ENCODE measurements around the gene CXXC4.

CXXC4 gene

DNA sequence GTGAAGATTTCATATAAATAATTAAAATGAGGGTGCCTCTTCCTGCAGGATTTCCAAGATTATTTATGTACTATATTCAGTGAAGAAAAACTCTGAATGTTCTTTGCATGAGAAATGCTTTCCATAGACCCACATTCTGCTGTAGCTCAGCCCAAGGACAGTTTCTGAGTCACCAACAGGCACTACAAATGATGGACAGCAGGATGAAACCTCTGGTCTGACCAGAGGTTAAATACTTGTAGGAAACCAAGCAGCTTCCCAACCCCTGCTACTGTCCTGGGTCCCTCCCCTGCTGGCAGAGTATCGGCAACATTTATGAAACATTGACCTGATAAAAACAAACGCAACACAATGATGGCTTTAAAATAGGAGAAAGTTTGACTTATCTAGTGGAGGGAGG is 73.1 kb downstream of the CXXC4 start:
- no peak for TF ChIP-seq POLR2A (IDR thresholded peaks at IDR 0.05; ENCODE audit: low read depth, low read length)
- FAIRE-seq (no peak), DNase-seq (ENCODE audit: insufficient read length, low spot score) (no peak)

DNA sequence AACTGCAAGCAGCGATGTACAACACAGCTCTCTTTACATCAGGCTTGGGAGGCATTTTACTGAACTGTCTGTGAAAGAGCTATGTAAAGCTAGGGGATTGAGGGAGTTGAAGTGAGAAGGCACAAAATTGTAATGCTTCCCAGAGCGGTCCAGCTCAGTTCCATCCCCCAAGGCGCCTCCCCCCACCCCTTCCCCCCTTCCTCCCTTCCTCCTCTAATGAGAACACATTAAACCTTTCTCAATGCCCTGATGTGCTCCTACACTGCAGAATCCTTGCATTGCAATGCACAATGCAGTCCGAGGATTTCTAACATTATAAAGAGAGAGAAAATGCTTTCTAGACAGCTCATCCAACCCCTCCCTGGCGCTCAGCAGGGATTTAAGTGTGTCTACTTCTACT is 73.9 kb downstream of the CXXC4 start:
- DNase-seq (ENCODE audit: insufficient read length, low spot score) (no peak), FAIRE-seq (no peak)
- no peak for TF ChIP-seq POLR2A (IDR thresholded peaks at IDR 0.05; ENCODE audit: low read depth, low read length)

Measured in H54 (cell line).